Measurements from ENCODE around the gene NOX1.

GRCh38 chrX:100874325-100874724, at the start of gene NOX1:
- TF ChIP-seq CTCF (IDR thresholded peaks at IDR 0.05; ENCODE audit: insufficient read depth, low read length, poor library complexity, severe bottlenecking) (no peak), EZH2phosphoT487 (conservative IDR thresholded peaks at IDR 0.05; ENCODE audit: low read length) (no peak)

Data from SU-DHL-6 (cell line).